Metanephros (tissue), 2 donors: ENCODE data around the gene EDDM13. TPM values are rescaled to one million over a fixed set of nuclear protein-coding genes. Genes with fewer than 3 reads are reported as not detected.

Experiments
- small RNA-seq: library from RNA; depleted of rRNA; stranded (forward); fragments of <200 nt; gene quantifications from one replicate; pipeline ENCODE3, GENCODE V24; 2014; ENCODE audit warnings: low replicate concordance
- total RNA-seq: library from RNA; depleted of rRNA; stranded (reverse); fragments of >200 nt; gene quantifications from one replicate; pipeline ENCODE4 v1.2.3, GENCODE V29; 2014

The EDDM13 gene
- total RNA-seq = not detected

GRCh38 chr19:56272161-56272798 lies at the start of gene EDDM13:
EDDM13 (plus strand) TSS chr19:56272748; CDS start chr19:56272835, 87 bp downstream.

GRCh38 chr19:56314381-56315076 lies 42.0 kb downstream of the EDDM13 start, which contains the start of gene ZSCAN5A:
ZSCAN5A (minus strand) TSS chr19:56314839; CDS start chr19:56225046, 89,793 bp downstream.

Small RNAs within 50 kb of the gene (small RNA-seq; reads per million reads assigned to genes)
- gene RF00019 = not detected

Other genes starting within 250 kb of the EDDM13 start
- gene ZNF787, start 151.5 kb upstream of the EDDM13 start, total RNA-seq = 35.0 TPM
- 29.6 TPM for gene ZNF444, start 131.5 kb upstream of the EDDM13 start, total RNA-seq
- not detected for gene GALP, start 96.7 kb upstream of the EDDM13 start, total RNA-seq
- gene ZSCAN5B, start 75.0 kb upstream of the EDDM13 start, total RNA-seq = not detected
- gene ZSCAN5C, start 70.5 kb upstream of the EDDM13 start, total RNA-seq = not detected
- gene ZSCAN5A, start 42.1 kb downstream of the EDDM13 start, total RNA-seq = 14.1 TPM
- 4.8 TPM for gene ZNF582, start 120.8 kb downstream of the EDDM13 start, total RNA-seq
- gene ZNF583, start 131.6 kb downstream of the EDDM13 start, total RNA-seq = 7.2 TPM
- 9.1 TPM for gene ZNF667, start 204.6 kb downstream of the EDDM13 start, total RNA-seq
- gene ZNF471, start 235.1 kb downstream of the EDDM13 start, total RNA-seq = 9.3 TPM